Progenitor cell of endocrine pancreas (in vitro differentiated cells): ENCODE measurements around the gene CDK19. TPM values are rescaled to one million over a fixed set of nuclear protein-coding genes. Genes with fewer than 3 reads are reported as not detected.

Experiments
- DNase-seq: peaks from one replicate; pipeline ENCODE4 v3.0.0; 2021; ENCODE audit warnings: low spot score; ENCODE audit not compliant: unreplicated experiment
- H3K27ac Mint-ChIP-seq: 2 replicates; pipeline ENCODE4 v1.8.0; 2021; ENCODE audit warnings: mild to moderate bottlenecking, moderate library complexity, mixed read lengths
- H3K27me3 Mint-ChIP-seq: 2 replicates; pipeline ENCODE4 v1.8.0; 2021; ENCODE audit warnings: mixed read lengths
- H3K36me3 Mint-ChIP-seq: 2 replicates; pipeline ENCODE4 v1.8.0; 2022; ENCODE audit warnings: mixed read lengths; ENCODE audit not compliant: insufficient read depth
- H3K4me1 Mint-ChIP-seq: 2 replicates; pipeline ENCODE4 v1.8.0; 2021; ENCODE audit warnings: low read depth, mixed read lengths
- H3K4me3 Mint-ChIP-seq: 2 replicates; pipeline ENCODE4 v1.8.0; 2021; ENCODE audit warnings: low read depth, mild to moderate bottlenecking, moderate library complexity, mixed read lengths
- H3K9me3 Mint-ChIP-seq: 2 replicates; pipeline ENCODE4 v1.8.0; 2021; ENCODE audit warnings: low read depth, mixed read lengths
- total RNA-seq: library from RNA; stranded (reverse); gene quantifications from 2 replicates; pipeline ENCODE4 v1.2.1, GENCODE V29; 2021
- TF ChIP-seq, protein P1 (sequence below): fragments of 200-600 bp; sonication (generic); IDR thresholded peaks from one replicate; pipeline ENCODE4 v1.5.0; 2021; ENCODE audit warnings: antibody characterized with exemption, mild to moderate bottlenecking; ENCODE audit not compliant: unreplicated experiment

The CDK19 gene
- total RNA-seq, 1 donor from 2014 or later: 26.2 TPM

DNA sequence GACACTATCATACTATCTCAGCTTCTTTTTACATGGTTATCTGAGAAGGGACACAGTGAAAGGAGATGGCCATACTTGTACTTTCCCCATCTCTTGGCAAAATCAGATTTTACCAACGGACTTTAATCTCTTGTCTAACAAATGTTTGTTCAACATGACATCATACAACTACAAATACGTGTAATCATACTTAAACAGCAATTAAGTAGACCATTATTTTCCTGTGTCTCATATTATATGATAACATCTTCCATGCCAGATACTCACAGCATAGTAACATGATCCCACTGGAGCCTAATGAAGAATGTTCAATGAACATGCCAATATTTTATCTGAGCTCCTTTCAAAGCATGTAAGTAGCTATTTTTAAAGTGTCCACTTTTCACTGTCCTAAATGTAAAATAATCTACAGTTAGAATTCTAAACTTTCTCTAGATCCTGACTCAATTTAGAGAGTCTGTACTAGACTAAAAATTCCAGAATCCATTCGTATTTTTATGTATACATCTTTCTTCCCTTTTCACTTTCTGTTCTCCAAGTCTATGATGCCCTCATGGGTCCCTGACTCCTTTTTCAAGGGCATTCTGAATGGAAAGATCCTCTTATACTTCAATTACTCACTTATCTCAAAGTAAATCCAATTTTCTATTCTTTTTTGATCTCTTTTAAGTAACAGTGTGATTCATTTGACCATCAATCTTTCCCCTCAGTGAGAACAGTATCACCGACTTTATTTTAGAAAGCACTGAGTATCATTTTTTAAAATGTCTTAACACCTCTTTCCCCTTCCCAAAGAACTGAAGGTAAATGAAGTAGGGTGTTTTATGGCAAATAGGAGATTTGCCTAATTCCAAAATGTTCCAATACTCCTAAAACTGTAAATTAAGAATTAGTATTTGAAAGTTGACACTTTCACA lies 133.5 kb downstream of the CDK19 start:
- DNase-seq: no peak
- no peaks in the 10 kb centered on the region for H3K36me3 Mint-ChIP-seq
- no peaks in the 10 kb centered on the region for H3K27me3 Mint-ChIP-seq
- peaks cover 12% of the 10 kb centered on the region for H3K4me1 Mint-ChIP-seq
- peak overlapping the region; percentile 67 for H3K27ac Mint-ChIP-seq
- H3K9me3 Mint-ChIP-seq: no peaks in the 10 kb centered on the region
- H3K4me3 Mint-ChIP-seq: no peak overlapping the region
- TF ChIP-seq, protein P1, sequence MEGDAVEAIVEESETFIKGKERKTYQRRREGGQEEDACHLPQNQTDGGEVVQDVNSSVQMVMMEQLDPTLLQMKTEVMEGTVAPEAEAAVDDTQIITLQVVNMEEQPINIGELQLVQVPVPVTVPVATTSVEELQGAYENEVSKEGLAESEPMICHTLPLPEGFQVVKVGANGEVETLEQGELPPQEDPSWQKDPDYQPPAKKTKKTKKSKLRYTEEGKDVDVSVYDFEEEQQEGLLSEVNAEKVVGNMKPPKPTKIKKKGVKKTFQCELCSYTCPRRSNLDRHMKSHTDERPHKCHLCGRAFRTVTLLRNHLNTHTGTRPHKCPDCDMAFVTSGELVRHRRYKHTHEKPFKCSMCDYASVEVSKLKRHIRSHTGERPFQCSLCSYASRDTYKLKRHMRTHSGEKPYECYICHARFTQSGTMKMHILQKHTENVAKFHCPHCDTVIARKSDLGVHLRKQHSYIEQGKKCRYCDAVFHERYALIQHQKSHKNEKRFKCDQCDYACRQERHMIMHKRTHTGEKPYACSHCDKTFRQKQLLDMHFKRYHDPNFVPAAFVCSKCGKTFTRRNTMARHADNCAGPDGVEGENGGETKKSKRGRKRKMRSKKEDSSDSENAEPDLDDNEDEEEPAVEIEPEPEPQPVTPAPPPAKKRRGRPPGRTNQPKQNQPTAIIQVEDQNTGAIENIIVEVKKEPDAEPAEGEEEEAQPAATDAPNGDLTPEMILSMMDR: no peak

DNA sequence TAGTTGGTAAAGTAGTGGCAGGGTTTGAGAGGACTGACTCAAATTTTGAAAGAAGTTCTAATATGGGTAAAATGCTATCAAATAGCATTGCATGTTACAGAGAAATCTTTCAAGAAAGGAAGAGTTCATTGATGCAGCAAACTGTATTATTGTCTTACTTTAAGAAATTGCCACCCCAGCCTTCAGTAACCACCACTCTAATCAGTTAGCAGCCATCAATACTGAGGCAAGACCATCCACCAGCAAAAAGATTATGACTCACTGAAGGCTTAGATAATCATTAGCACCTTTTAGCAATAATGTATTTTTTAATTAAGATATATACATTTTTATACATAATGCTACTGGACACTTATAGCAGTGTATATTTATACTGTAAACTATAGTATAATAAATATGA lies 138.9 kb downstream of the CDK19 start:
- no peak for DNase-seq
- no peak overlapping the region for H3K4me3 Mint-ChIP-seq
- TF ChIP-seq, protein P1: no peak
- peaks cover 4% of the 10 kb centered on the region for H3K4me1 Mint-ChIP-seq
- H3K9me3 Mint-ChIP-seq: no peaks in the 10 kb centered on the region
- peaks cover 4% of the 10 kb centered on the region for H3K36me3 Mint-ChIP-seq
- H3K27ac Mint-ChIP-seq: no peak overlapping the region
- H3K27me3 Mint-ChIP-seq: no peaks in the 10 kb centered on the region

DNA sequence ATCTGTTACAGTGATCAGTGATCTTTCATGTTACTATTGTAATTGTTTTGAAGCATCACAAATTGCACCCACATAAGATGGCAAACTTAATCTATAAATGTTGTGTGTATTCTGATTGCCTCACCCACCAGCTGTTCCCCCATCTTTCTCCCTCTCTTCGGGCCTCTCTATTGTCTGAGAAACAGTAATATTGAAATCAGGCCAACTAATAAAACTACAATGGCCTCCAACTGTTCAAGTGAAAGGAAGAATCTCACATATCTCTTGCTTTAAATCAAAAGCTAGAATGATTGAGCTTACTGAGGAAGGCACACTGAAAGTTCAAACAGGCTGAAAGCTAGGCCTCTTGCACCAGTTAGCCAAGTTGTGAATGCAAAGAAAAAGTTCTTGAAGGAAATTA lies 141.2 kb downstream of the CDK19 start:
- Mint-ChIP-seq H3K4me1 (peaks cover 5% of the 10 kb centered on the region), H3K27me3 (no peaks in the 10 kb centered on the region), H3K4me3 (no peak overlapping the region), H3K9me3 (no peaks in the 10 kb centered on the region), H3K36me3 (peaks cover 4% of the 10 kb centered on the region), H3K27ac (no peak overlapping the region)
- TF ChIP-seq, protein P1: no peak
- no peak for DNase-seq

DNA sequence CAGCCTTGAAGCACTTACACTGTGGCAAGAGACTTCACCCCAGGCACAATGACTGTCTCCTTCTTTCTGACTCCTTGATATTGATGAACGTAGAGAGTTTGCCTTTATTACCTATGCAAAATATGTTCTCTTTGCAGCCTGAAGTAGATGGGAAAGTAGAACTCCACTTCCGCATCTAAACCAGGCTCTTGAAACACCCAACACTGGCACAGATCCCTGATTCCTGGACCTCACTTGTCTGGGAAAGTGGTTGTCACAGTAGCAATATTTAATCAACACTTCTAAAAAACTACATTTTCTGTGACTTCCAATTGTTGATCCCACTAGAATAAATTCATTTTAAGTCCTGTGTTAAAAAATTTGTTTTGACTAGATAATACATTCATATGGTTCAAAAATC lies 143.1 kb downstream of the CDK19 start:
- H3K27ac Mint-ChIP-seq: no peak overlapping the region
- no peaks in the 10 kb centered on the region for H3K9me3 Mint-ChIP-seq
- no peak overlapping the region for H3K4me3 Mint-ChIP-seq
- H3K4me1 Mint-ChIP-seq: peaks cover 5% of the 10 kb centered on the region
- H3K36me3 Mint-ChIP-seq: peaks cover 4% of the 10 kb centered on the region
- TF ChIP-seq, protein P1: no peak
- no peak for DNase-seq
- H3K27me3 Mint-ChIP-seq: no peaks in the 10 kb centered on the region

DNA sequence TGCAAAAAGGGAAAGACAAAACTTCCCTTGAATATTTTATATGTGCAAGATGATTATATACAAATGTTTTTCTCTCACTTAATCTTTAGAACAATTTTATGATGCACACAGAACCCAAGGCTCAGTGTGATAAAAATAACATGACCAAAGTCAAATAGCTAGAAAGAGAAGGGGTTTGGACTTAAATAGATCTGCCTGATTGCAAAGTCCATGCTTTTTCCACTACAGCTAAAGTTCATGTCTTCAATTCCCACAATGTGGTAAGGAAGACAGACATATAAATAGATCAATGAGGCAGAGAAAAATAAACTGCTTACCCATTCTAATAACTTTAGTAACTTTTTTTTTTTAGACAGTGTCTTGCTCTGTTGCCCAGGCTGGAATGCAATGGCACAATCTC lies 143.8 kb downstream of the CDK19 start:
- peaks cover 5% of the 10 kb centered on the region for H3K4me1 Mint-ChIP-seq
- no peak overlapping the region for H3K4me3 Mint-ChIP-seq
- H3K27me3 Mint-ChIP-seq: no peaks in the 10 kb centered on the region
- no peaks in the 10 kb centered on the region for H3K9me3 Mint-ChIP-seq
- peaks cover 5% of the 10 kb centered on the region for H3K36me3 Mint-ChIP-seq
- DNase-seq: no peak
- no peak overlapping the region for H3K27ac Mint-ChIP-seq
- TF ChIP-seq, protein P1: no peak
